GM12864 (cell line): ENCODE measurements around the gene MRPS26.

Experiments used
- DNase-seq: peaks from one replicate; pipeline ENCODE4 v3.0.0-alpha.2; 2011; ENCODE audit warnings: low read depth
- H3K4me3 ChIP-seq: 2 replicates; pipeline ENCODE4 v1.5.1; 2011; ENCODE audit warnings: mild to moderate bottlenecking, low read depth, low read length, control low read depth
- CTCF ChIP-seq: IDR thresholded peaks from 2 replicates; pipeline ENCODE4 v1.5.1; 2011; ENCODE audit warnings: low read depth, mild to moderate bottlenecking, moderate library complexity, low read length, control low read depth, inconsistent platforms; ENCODE audit errors: missing control alignments

The MRPS26 gene

GRCh38 chr20:3031524-3032147 is 14.2 kb upstream of the MRPS26 start:
- no peak for DNase-seq
- H3K4me3 ChIP-seq: no peak overlapping the region
- no peak for TF ChIP-seq CTCF

- DNase-seq: no peak
- TF ChIP-seq CTCF: no peak
- H3K4me3 ChIP-seq: no peak overlapping the region
Observed at GRCh38 chr20:3032624-3033023, 13.2 kb upstream of the MRPS26 start.

- no peak for DNase-seq
- H3K4me3 ChIP-seq: no peak overlapping the region
- no peak for TF ChIP-seq CTCF
Observed at GRCh38 chr20:3037654-3038053, 8.2 kb upstream of the MRPS26 start.

GRCh38 chr20:3038454-3038853 is 7.4 kb upstream of the MRPS26 start:
- no peak for DNase-seq
- TF ChIP-seq CTCF: no peak
- H3K4me3 ChIP-seq: no peak overlapping the region

- no peak for TF ChIP-seq CTCF
- H3K4me3 ChIP-seq: no peak overlapping the region
- DNase-seq: no peak
Observed at GRCh38 chr20:3039426-3039825, 6.4 kb upstream of the MRPS26 start.

- TF ChIP-seq CTCF: no peak
Observed at GRCh38 chr20:3040086-3040485, 5.8 kb upstream of the MRPS26 start.

GRCh38 chr20:3041854-3042409 is 3.9 kb upstream of the MRPS26 start:
- no peak overlapping the region for H3K4me3 ChIP-seq
- no peak for DNase-seq
- TF ChIP-seq CTCF: no peak

More at GRCh38 chr20:3040086-3040485, 5.8 kb upstream of the MRPS26 start:
- no peak overlapping the region for H3K4me3 ChIP-seq
- no peak for DNase-seq
